DMS153 (cell line): Measurements from ENCODE around the gene GNAT1.
"Not testable (repeated sequence)": the region's sequence is repeated elsewhere in the genome, so short reads cannot be mapped to it uniquely, and the experiment has no call there.

Source experiments
- DNase-seq: peaks from one replicate; lab custom pipeline; 2025; lab: John Stamatoyannopoulos, UW

GNAT1 gene

GRCh38 chr3:50203809-50204803, 12.7 kb downstream of the GNAT1 start:
- DNase-seq = no peak

- DNase-seq = no peak
These were observed 13.5 kb downstream of the GNAT1 start, which contains the start of gene SLC38A3 for GRCh38 chr3:50204804-50205412. TSS of gene SLC38A3 (plus strand) at chr3:50205271. CDS start at chr3:50214200, 8,929 bp downstream.

- DNase-seq = no peak
These were observed 14.2 kb downstream of the GNAT1 start for GRCh38 chr3:50205413-50206276.

GRCh38 chr3:50207359-50208042, 16.1 kb downstream of the GNAT1 start:
- no peak for DNase-seq

- DNase-seq = no peak
These were observed 17.4 kb downstream of the GNAT1 start for GRCh38 chr3:50208677-50209344.

- no peak for DNase-seq
These were observed 18.7 kb downstream of the GNAT1 start for GRCh38 chr3:50210176-50210509.

- no peak for DNase-seq
These were observed 19.3 kb downstream of the GNAT1 start for GRCh38 chr3:50210510-50211367.

GRCh38 chr3:50211368-50211717, 19.9 kb downstream of the GNAT1 start:
- DNase-seq = not testable (repeated sequence)

- DNase-seq = no peak
These were observed 20.5 kb downstream of the GNAT1 start for GRCh38 chr3:50211930-50212329.

- no peak for DNase-seq
These were observed 21.1 kb downstream of the GNAT1 start for GRCh38 chr3:50212502-50212901.

- DNase-seq = no peak
These were observed 21.6 kb downstream of the GNAT1 start for GRCh38 chr3:50212971-50213370.

GRCh38 chr3:50213373-50213772, 22.0 kb downstream of the GNAT1 start:
- DNase-seq = no peak

GRCh38 chr3:50214824-50215223, 23.4 kb downstream of the GNAT1 start:
- no peak for DNase-seq

GRCh38 chr3:50215529-50215928, 24.1 kb downstream of the GNAT1 start:
- DNase-seq = no peak

- DNase-seq = no peak
These were observed 26.3 kb downstream of the GNAT1 start for GRCh38 chr3:50217681-50218080.

GRCh38 chr3:50218448-50218847, 27.0 kb downstream of the GNAT1 start:
- DNase-seq = no peak

- no peak for DNase-seq
These were observed 27.9 kb downstream of the GNAT1 start for GRCh38 chr3:50219285-50219684.

- DNase-seq = no peak
These were observed 28.7 kb downstream of the GNAT1 start for GRCh38 chr3:50220109-50220508.

- no peak for DNase-seq
These were observed 29.6 kb downstream of the GNAT1 start for GRCh38 chr3:50221051-50221410.

GRCh38 chr3:50221411-50222168, 30.2 kb downstream of the GNAT1 start:
- no peak for DNase-seq
